Body of pancreas (tissue), 4 donors: ENCODE data around the gene ATP1A1.

Source experiments
- CTCF ChIP-seq, 7 experiments: fragments of 450-650 bp in 4 of 7; fragments of 200-600 bp in 3 of 7; sonication (generic) in 3 of 7; IDR thresholded peaks; one replicate each; pipeline ENCODE4 v1.5.1; 2016 to 2019; ENCODE audit warnings: antibody characterized with exemption in 7 of 7
- POLR2A ChIP-seq, 3 donors: fragments of 450-650 bp; IDR thresholded peaks; one replicate each; pipeline ENCODE4 v1.6.1; 2016; ENCODE audit warnings: antibody characterized with exemption in 3 of 3, mild to moderate bottlenecking in 2 of 3

DNA sequence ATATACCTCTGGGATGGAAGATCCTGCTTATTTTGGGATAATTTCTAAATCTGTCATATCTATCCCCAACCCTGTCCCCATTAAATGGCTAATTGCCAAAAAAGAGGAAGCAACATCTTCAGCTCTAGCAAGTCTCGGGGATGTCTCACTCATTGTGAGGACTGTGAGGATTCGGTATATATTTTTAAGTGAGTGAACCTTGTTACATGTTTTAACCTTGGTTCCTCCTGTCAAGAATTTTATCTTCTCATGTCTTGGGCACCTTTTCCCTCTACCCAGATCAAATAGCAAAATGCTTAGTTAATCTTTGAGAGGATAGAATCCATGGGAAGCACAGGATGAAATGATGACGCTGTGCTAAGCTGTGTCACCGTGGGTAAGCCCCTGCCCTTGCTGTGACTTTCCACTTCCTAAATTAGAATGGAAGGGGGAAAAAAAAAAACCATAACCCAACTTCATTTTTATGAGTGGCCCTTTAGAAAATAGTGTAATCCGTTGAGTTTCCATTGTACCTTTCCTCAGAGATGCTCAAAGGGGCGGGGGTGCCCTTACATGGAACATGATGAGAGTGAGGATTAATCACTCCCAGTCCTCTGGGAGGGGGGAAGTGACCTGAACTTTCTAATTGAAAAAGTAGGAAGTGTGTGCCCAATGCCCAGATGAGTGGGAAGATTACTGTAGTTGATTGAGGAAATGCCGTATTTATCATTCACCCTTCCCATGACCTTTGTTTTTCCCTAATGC lies 7.6 kb downstream of the ATP1A1 start:
- no peak for TF ChIP-seq CTCF (IDR thresholded peaks at IDR 0.05)
- TF ChIP-seq POLR2A (IDR thresholded peaks at IDR 0.05) = peak in 1 of 3 donors; percentile 2
